IMR-90 (cell line): ENCODE measurements around the gene EXOC2. TPM values are rescaled to one million over a fixed set of nuclear protein-coding genes. Genes with fewer than 3 reads are reported as not detected.
A peak's percentile ranks its signal among the peaks of the same experiment; 100 is the strongest.

ENCODE experiments used
- ATAC-seq: fragments of 200-7000 bp; cut with Tn5 transposase; 2 replicates; pipeline ENCODE4 v1.9.1; 2020; ENCODE audit warnings: low read depth, mild to moderate bottlenecking, moderate library complexity
- BruUV-seq: library from RNA; stranded (reverse); fragments of 400-500 nt; replicated peaks from 2 replicates; lab custom pipeline; 2021; lab: Mats Ljungman, UMichigan
- CTCF ChIA-PET: fragments of 300-600 bp; formaldehyde crosslinking; extraction: SDS; loops from one replicate; lab custom pipeline; 2021; ENCODE audit warnings: antibody characterized with exemption; lab: Yijun Ruan, JAX
- POLR2A ChIA-PET: fragments of 300-600 bp; sonication (Branson Sonifier 250); formaldehyde crosslinking; loops from one replicate; lab custom pipeline; 2022; ENCODE audit warnings: antibody characterized with exemption; ENCODE audit not compliant: unreplicated experiment; lab: Charles Lee
- DNase-seq: peaks from one replicate; pipeline ENCODE4 v3.0.0; 2013
- H2AFZ ChIP-seq: replicated peaks from 2 replicates; pipeline ENCODE3; 2013; ENCODE audit warnings: low read length, mild to moderate bottlenecking; ENCODE audit not compliant: poor library complexity
- H2AK5ac ChIP-seq: 2 replicates; pipeline ENCODE4 v1.6.1; 2013; ENCODE audit warnings: low read depth, low read length, inconsistent platforms
- H2AK9ac ChIP-seq: replicated peaks from 2 replicates; pipeline ENCODE3; 2013; ENCODE audit warnings: mild to moderate bottlenecking, low read depth, low read length, moderate library complexity; ENCODE audit not compliant: poor library complexity
- H2BK120ac ChIP-seq: 2 replicates; pipeline ENCODE4 v1.6.1; 2013; ENCODE audit warnings: low read depth, low read length, inconsistent platforms
- H2BK15ac ChIP-seq: 3 replicates; pipeline ENCODE4 v1.6.1; 2013; ENCODE audit warnings: low read depth, low read length, inconsistent platforms
- H2BK20ac ChIP-seq: 2 replicates; pipeline ENCODE4 v1.6.1; 2013; ENCODE audit warnings: low read depth, mild to moderate bottlenecking, inconsistent platforms, low read length, moderate library complexity
- H2BK5ac ChIP-seq: 2 replicates; pipeline ENCODE4 v1.6.1; 2013; ENCODE audit warnings: mild to moderate bottlenecking, low read depth, low read length, inconsistent platforms; ENCODE audit not compliant: poor library complexity, severe bottlenecking
- H3K14ac ChIP-seq: replicated peaks from 2 replicates; pipeline ENCODE4 v1.6.1; 2013; ENCODE audit warnings: low read depth, low read length, inconsistent platforms
- H3K18ac ChIP-seq: 2 replicates; pipeline ENCODE4 v1.6.1; 2013; ENCODE audit warnings: low read depth, low read length, control low read depth
- H3K23ac ChIP-seq: 2 replicates; pipeline ENCODE4 v1.6.1; 2013; ENCODE audit warnings: low read depth, low read length, inconsistent platforms
- H3K27ac ChIP-seq: 2 replicates; pipeline ENCODE4 v1.5.1; 2013; ENCODE audit warnings: mild to moderate bottlenecking, control low read depth, low read length; ENCODE audit not compliant: insufficient read depth
- H3K27me3 ChIP-seq: 2 replicates; pipeline ENCODE4 v1.6.1; 2013; ENCODE audit warnings: low read length; ENCODE audit not compliant: control insufficient read depth, insufficient read depth
- H3K36me3 ChIP-seq: 2 replicates; pipeline ENCODE4 v1.6.1; 2013; ENCODE audit warnings: low read length, mixed read lengths; ENCODE audit not compliant: control insufficient read depth, insufficient read depth
- H3K4ac ChIP-seq: 2 replicates; pipeline ENCODE4 v1.6.1; 2013; ENCODE audit warnings: low read depth, low read length, inconsistent platforms
- H3K4me1 ChIP-seq: 2 replicates; pipeline ENCODE4 v1.6.1; 2013; ENCODE audit warnings: low read length, mixed read lengths; ENCODE audit not compliant: control insufficient read depth, insufficient read depth
- H3K4me2 ChIP-seq: 2 replicates; pipeline ENCODE4 v1.6.1; 2013; ENCODE audit warnings: low read depth, mild to moderate bottlenecking, control low read depth, low read length, moderate library complexity
- H3K4me3 ChIP-seq: 2 replicates; pipeline ENCODE4 v1.5.1; 2013; ENCODE audit warnings: low read depth, mild to moderate bottlenecking, control low read depth, low read length, moderate library complexity; ENCODE audit not compliant: insufficient read depth
- H3K56ac ChIP-seq: 2 replicates; pipeline ENCODE4 v1.6.1; 2013; ENCODE audit warnings: low read length, inconsistent platforms; ENCODE audit not compliant: insufficient read depth; ENCODE audit errors: extremely low read depth
- H3K79me1 ChIP-seq, 2 experiments: 2 replicates each; pipeline ENCODE4 v1.6.1; 2013; ENCODE audit warnings: low read length in 2 of 2, inconsistent platforms in 1 of 2, low read depth in 1 of 2
- H3K9ac ChIP-seq: 2 replicates; pipeline ENCODE4 v1.6.1; 2013; ENCODE audit warnings: low read depth, low read length, control low read depth
- H3K9me1 ChIP-seq: 2 replicates; pipeline ENCODE4 v1.6.1; 2013; ENCODE audit warnings: low read length, inconsistent platforms; ENCODE audit not compliant: insufficient read depth
- H3K9me3 ChIP-seq: 2 replicates; pipeline ENCODE4 v1.6.1; 2013; ENCODE audit warnings: low read length; ENCODE audit not compliant: control insufficient read depth, insufficient read depth
- H4K20me1 ChIP-seq: 2 replicates; pipeline ENCODE4 v1.6.1; 2013; ENCODE audit warnings: low read length, inconsistent platforms; ENCODE audit not compliant: insufficient read depth
- H4K5ac ChIP-seq: 2 replicates; pipeline ENCODE4 v1.6.1; 2013; ENCODE audit warnings: mild to moderate bottlenecking, low read depth, low read length, control low read depth
- H4K8ac ChIP-seq, 2 experiments: 2 replicates each; pipeline ENCODE4 v1.6.1; 2013; ENCODE audit warnings: low read depth in 2 of 2, low read length in 2 of 2, control low read depth in 1 of 2, inconsistent platforms in 1 of 2
- H4K91ac ChIP-seq: 2 replicates; pipeline ENCODE4 v1.6.1; 2013; ENCODE audit warnings: low read depth, low read length, inconsistent platforms; ENCODE audit not compliant: insufficient read depth
- BHLHE40 ChIP-seq: fragments of 150-350 bp; IDR thresholded peaks from 2 replicates; pipeline ENCODE4 v1.6.1; 2016; ENCODE audit warnings: mild to moderate bottlenecking, low read depth, low read length
- CEBPB ChIP-seq: IDR thresholded peaks from 2 replicates; pipeline ENCODE4 v1.6.1; 2012; ENCODE audit warnings: low read depth, low read length, improper control_type of control experiment
- CHD1 ChIP-seq: IDR thresholded peaks from 2 replicates; pipeline ENCODE4 v1.6.1; 2012; ENCODE audit warnings: low read depth, low read length, improper control_type of control experiment
- ELK1 ChIP-seq: fragments of 150-350 bp; IDR thresholded peaks from 2 replicates; pipeline ENCODE4 v1.6.1; 2016; ENCODE audit warnings: low read depth, mild to moderate bottlenecking, low read length, moderate library complexity, borderline replicate concordance
- FOS ChIP-seq: fragments of 150-350 bp; IDR thresholded peaks from 2 replicates; pipeline ENCODE4 v1.6.1; 2016; ENCODE audit warnings: low read depth, low read length
- MAFK ChIP-seq: IDR thresholded peaks from 2 replicates; pipeline ENCODE4 v1.6.1; 2012; ENCODE audit warnings: low read depth, low read length, improper control_type of control experiment
- MAZ ChIP-seq: IDR thresholded peaks from 2 replicates; pipeline ENCODE4 v1.6.1; 2012; ENCODE audit warnings: low read depth, mild to moderate bottlenecking, low read length, improper control_type of control experiment, moderate library complexity, borderline replicate concordance
- MXI1 ChIP-seq: IDR thresholded peaks from 2 replicates; pipeline ENCODE4 v1.6.1; 2012; ENCODE audit warnings: low read depth, mild to moderate bottlenecking, low read length, moderate library complexity, borderline replicate concordance
- NFE2L2 ChIP-seq: fragments of 150-350 bp; IDR thresholded peaks from 2 replicates; pipeline ENCODE4 v1.6.1; 2016; ENCODE audit warnings: low read depth, mild to moderate bottlenecking, low read length
- POLR2A ChIP-seq: IDR thresholded peaks from 2 replicates; pipeline ENCODE4 v1.6.1; 2012; ENCODE audit warnings: mild to moderate bottlenecking, low read depth, low read length
- RAD21 ChIP-seq: IDR thresholded peaks from 2 replicates; pipeline ENCODE4 v1.6.1; 2012; ENCODE audit warnings: low read length, improper control_type of control experiment
- RCOR1 ChIP-seq: IDR thresholded peaks from 2 replicates; pipeline ENCODE4 v1.6.1; 2012; ENCODE audit warnings: mild to moderate bottlenecking, low read length, improper control_type of control experiment; ENCODE audit not compliant: insufficient replicate concordance
- RFX5 ChIP-seq: IDR thresholded peaks from 2 replicates; pipeline ENCODE4 v1.8.0; 2012; ENCODE audit warnings: low read depth, mild to moderate bottlenecking, low read length, moderate library complexity
- SMC3 ChIP-seq: fragments of 150-350 bp; IDR thresholded peaks from 2 replicates; pipeline ENCODE4 v1.6.1; 2016; ENCODE audit warnings: low read depth, mild to moderate bottlenecking, antibody characterized with exemption, low read length, moderate library complexity
- USF2 ChIP-seq: fragments of 150-350 bp; IDR thresholded peaks from 2 replicates; pipeline ENCODE4 v1.6.1; 2017; ENCODE audit warnings: mild to moderate bottlenecking, antibody characterized with exemption, low read length, low read depth
- WGBS, 2 experiments: methylation state at CpG; one replicate each; pipeline versions ENCODE4 v1.1.5 to v1.1.7; 2013; ENCODE audit warnings: missing lambda C conversion rate in 2 of 2; ENCODE audit not compliant: insufficient read length in 1 of 2; ENCODE audit errors: extremely low coverage in 2 of 2; 5-methylcytosine and 5-hydroxymethylcytosine counted together
- dilution Hi-C: fragments of 300-500 bp; cut with HindIII; formaldehyde crosslinking; loops from one replicate; pipeline ENCODE4 v1.14.3; 2018; ENCODE audit warnings: low sequenced_read_pairs; ENCODE audit not compliant: unreplicated experiment
- in situ Hi-C: fragments of 300-500 bp; cut with MboI; formaldehyde crosslinking; loops from 3 replicates; pipeline ENCODE4 v1.14.3; 2019; ENCODE audit warnings: low sequenced_read_pairs, inconsistent platforms, mixed read lengths
- intact Hi-C: fragments of 100-400 bp; cut with micrococcal nuclease; formaldehyde crosslinking; loops from 2 replicates; pipeline ENCODE4 v1.10.0; 2022
- polyA plus RNA-seq, 3 experiments: library from polyadenylated mRNA; depleted of rRNA; stranded (reverse); fragments of >200 nt; gene quantifications; 2 replicates each; pipeline ENCODE4 v1.2.3, GENCODE V29; 2012; ENCODE audit warnings: low replicate concordance in 1 of 3
- total RNA-seq: library from RNA; depleted of rRNA; stranded (reverse); fragments of >200 nt; gene quantifications from 2 replicates; pipeline ENCODE4 v1.2.3, GENCODE V29; 2012
- TF ChIP-seq, protein P1 (sequence below): conservative IDR thresholded peaks from 2 replicates; pipeline ENCODE4 v1.5.1; 2012; ENCODE audit warnings: mild to moderate bottlenecking, low read depth, low read length, improper control_type of control experiment

Gene EXOC2
- total and polyA plus RNA-seq, 2 of the 4 experiments (the other 2 are of a cell fraction), result 13.1 to 37.3 TPM

DNA sequence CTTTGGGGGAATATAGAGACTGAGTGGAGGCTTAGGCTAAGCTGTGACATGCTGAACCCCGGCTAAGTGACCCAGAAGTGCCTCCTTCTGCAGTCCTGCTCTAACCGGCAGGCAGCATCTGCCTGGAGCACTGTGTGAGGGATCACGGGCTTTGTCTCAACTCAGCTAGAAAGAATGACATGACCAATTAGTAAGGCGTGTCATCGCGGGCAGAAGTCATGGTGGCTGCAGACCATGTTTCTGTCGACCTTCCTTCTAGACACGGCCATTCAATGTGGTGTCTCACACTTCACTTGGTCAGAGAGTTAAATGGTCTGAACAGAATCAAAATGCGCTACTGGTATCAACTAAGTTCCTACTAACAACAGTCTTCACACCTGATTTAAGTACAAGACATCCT is 71.0 kb downstream of the EXOC2 start:
- peaks cover 6% of the 10 kb centered on the region for H3K36me3 ChIP-seq
- in situ Hi-C loops, result no loop called here
- no peak for ATAC-seq
- no peak overlapping the region for H3K18ac ChIP-seq
- H4K5ac ChIP-seq, result no peak overlapping the region
- intact Hi-C loops, result loop anchor here (10.0 kb wide), 1 partner anchor 163 kb away; no protein-coding TSS in a partner anchor
- H2BK20ac ChIP-seq, result no peak overlapping the region
- ChIA-PET POLR2A (no interaction called here), CTCF (no interaction called here)
- 87% methylated on average over 5 of the region's 9 CpGs; no CpG with 5 or more reads in 1 of the 2 experiments for WGBS, 2 experiments
- no peak overlapping the region for H3K4me2 ChIP-seq
- H4K8ac ChIP-seq, result no peak overlapping the region
- H3K4me1 ChIP-seq, result no peaks in the 10 kb centered on the region
- DNase-seq, result no peak
- no peak overlapping the region for H2AFZ ChIP-seq
- no peaks in the 10 kb centered on the region for H3K27me3 ChIP-seq
- H3K9ac ChIP-seq, result no peak overlapping the region
- H3K9me1 ChIP-seq, result peaks cover 15% of the 10 kb centered on the region
- no peak overlapping the region for H2BK120ac ChIP-seq
- no peak overlapping the region for H2BK15ac ChIP-seq
- no peak overlapping the region; the same call in 1 of the 2 replicates for H3K4ac ChIP-seq
- H3K4me3 ChIP-seq, result no peak overlapping the region
- H3K23ac ChIP-seq, result 0 out of 2 replicates have a peak overlapping the region, but pooled peaks have one; percentile 26
- no peak overlapping the region for H2AK9ac ChIP-seq
- H2AK5ac ChIP-seq, result no peak overlapping the region
- H4K91ac ChIP-seq, result no peak overlapping the region; the same call in 1 of the 2 replicates
- H2BK5ac ChIP-seq, result no peak overlapping the region
- BruUV-seq, result no TSS peak
- H3K9me3 ChIP-seq, result no peaks in the 10 kb centered on the region
- H3K14ac ChIP-seq, result no peak overlapping the region
- dilution Hi-C loops, result no loop called here
- no peak overlapping the region for H3K56ac ChIP-seq
- H3K79me1 ChIP-seq, result peaks cover 17 to 44% of the 10 kb centered on the region in 2 experiments
- TF ChIP-seq MAFK (no peak), ELK1 (no peak), MAZ (no peak), RAD21 (no peak), SMC3 (no peak), USF2 (no peak), POLR2A (no peak), CHD1 (no peak), RCOR1 (no peak), MXI1 (no peak), FOS (no peak), NFE2L2 (no peak), CEBPB (no peak), BHLHE40 (no peak), RFX5 (no peak)
- TF ChIP-seq, protein P1, sequence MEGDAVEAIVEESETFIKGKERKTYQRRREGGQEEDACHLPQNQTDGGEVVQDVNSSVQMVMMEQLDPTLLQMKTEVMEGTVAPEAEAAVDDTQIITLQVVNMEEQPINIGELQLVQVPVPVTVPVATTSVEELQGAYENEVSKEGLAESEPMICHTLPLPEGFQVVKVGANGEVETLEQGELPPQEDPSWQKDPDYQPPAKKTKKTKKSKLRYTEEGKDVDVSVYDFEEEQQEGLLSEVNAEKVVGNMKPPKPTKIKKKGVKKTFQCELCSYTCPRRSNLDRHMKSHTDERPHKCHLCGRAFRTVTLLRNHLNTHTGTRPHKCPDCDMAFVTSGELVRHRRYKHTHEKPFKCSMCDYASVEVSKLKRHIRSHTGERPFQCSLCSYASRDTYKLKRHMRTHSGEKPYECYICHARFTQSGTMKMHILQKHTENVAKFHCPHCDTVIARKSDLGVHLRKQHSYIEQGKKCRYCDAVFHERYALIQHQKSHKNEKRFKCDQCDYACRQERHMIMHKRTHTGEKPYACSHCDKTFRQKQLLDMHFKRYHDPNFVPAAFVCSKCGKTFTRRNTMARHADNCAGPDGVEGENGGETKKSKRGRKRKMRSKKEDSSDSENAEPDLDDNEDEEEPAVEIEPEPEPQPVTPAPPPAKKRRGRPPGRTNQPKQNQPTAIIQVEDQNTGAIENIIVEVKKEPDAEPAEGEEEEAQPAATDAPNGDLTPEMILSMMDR, result no peak
- H3K27ac ChIP-seq, result no peak overlapping the region
- no peaks in the 10 kb centered on the region for H4K20me1 ChIP-seq
